ENCODE data around the gene APP.
A peak's percentile ranks its signal among the peaks of the same experiment; 100 is the strongest.

The APP gene

GRCh38 chr21:26125433-26126167 lies 45.0 kb downstream of the APP start:
- no peak for DNase-seq

GRCh38 chr21:26124896-26125295 lies 45.7 kb downstream of the APP start:
- DNase-seq, result no peak

- no peak for DNase-seq
Measured at GRCh38 chr21:26124421-26124833, 46.1 kb downstream of the APP start.

GRCh38 chr21:26123012-26123411 lies 47.6 kb downstream of the APP start:
- DNase-seq, result no peak

- DNase-seq, result no peak
Measured at GRCh38 chr21:26120828-26121227, 49.7 kb downstream of the APP start.

GRCh38 chr21:26119906-26120305 lies 50.7 kb downstream of the APP start:
- DNase-seq, result no peak

- no peak for DNase-seq
Measured at GRCh38 chr21:26118938-26119540, 51.5 kb downstream of the APP start.

GRCh38 chr21:26117972-26118367 lies 52.6 kb downstream of the APP start:
- no peak for DNase-seq

- DNase-seq, result no peak
Measured at GRCh38 chr21:26117324-26117971, 53.1 kb downstream of the APP start.

GRCh38 chr21:26116456-26117011 lies 54.0 kb downstream of the APP start:
- no peak for DNase-seq

- DNase-seq, result no peak
Measured at GRCh38 chr21:26115899-26116298, 54.7 kb downstream of the APP start.

- peak; percentile 62 for DNase-seq
Measured at GRCh38 chr21:26115305-26115704, 55.3 kb downstream of the APP start.

GRCh38 chr21:26112975-26113374 lies 57.6 kb downstream of the APP start:
- DNase-seq, result no peak

- no peak for DNase-seq
Measured at GRCh38 chr21:26112127-26112742, 58.3 kb downstream of the APP start.

- no peak for DNase-seq
Measured at GRCh38 chr21:26110715-26111114, 59.9 kb downstream of the APP start.

- peak; percentile 53 for DNase-seq
Measured at GRCh38 chr21:26107429-26107828, 63.1 kb downstream of the APP start.

GRCh38 chr21:26106562-26106961 lies 64.0 kb downstream of the APP start:
- DNase-seq, result no peak

- no peak for DNase-seq
Measured at GRCh38 chr21:26105819-26106218, 64.8 kb downstream of the APP start.

GRCh38 chr21:26100573-26100972 lies 70.0 kb downstream of the APP start:
- no peak for DNase-seq

GRCh38 chr21:26099610-26100219 lies 70.9 kb downstream of the APP start:
- no peak for DNase-seq

- DNase-seq, result no peak
Measured at GRCh38 chr21:26098772-26099397, 71.7 kb downstream of the APP start.

- DNase-seq, result no peak
Measured at GRCh38 chr21:26097475-26097874, 73.1 kb downstream of the APP start.
